Stimulated activated CD8-positive, alpha-beta memory T cell treated with anti-CD3 and anti-CD28 coated beads, Interleukin-4, amount 100 ng/mL, for 1 hour (primary cell): ENCODE data around the gene PPP1R7.
"Not testable (repeated sequence)": the region's sequence is repeated elsewhere in the genome, so short reads cannot be mapped to it uniquely, and the experiment has no call there.

Experiments used
- DNase-seq, 2 donors: peaks; one replicate each; pipeline ENCODE4 v3.0.0-alpha.2; 2020; ENCODE audit warnings: low read depth in 2 of 2, low spot score in 1 of 2

The PPP1R7 gene, protein sequence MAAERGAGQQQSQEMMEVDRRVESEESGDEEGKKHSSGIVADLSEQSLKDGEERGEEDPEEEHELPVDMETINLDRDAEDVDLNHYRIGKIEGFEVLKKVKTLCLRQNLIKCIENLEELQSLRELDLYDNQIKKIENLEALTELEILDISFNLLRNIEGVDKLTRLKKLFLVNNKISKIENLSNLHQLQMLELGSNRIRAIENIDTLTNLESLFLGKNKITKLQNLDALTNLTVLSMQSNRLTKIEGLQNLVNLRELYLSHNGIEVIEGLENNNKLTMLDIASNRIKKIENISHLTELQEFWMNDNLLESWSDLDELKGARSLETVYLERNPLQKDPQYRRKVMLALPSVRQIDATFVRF

DNA sequence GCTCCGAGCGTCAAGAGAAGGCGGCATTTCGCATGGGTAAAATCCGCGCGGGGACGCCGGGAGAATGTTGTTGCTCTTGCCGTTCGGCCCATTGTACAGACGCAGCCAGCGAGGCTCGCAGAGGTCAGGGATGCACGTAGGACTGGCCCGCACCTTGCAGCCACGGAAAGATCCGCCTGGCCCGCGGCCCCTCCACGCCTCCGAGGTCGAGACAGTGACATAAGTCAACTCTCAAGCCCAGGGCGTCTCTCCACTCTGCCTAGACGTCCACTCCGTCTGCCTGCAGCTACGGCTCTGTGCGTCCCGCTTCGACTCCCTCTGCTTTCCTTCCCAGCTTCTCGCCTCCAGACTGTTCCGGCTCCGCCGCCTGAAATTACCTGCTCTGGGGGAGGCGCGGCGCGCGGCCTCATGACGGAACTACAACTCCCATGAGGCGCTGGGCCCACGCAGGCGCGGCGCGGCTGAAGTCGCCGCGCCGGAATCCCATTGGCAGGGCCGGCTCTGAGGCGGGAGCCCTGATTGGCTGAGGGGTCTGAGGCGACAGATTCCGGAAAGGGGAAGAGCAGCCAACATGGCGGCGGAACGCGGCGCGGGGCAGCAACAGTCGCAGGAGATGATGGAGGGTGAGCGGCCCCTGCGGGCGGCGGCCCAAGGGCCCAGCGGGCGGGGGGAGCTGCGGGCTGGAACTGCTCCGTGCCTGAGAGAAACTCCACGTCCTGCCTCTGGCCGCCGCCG is at the start of gene PPP1R7:
Gene PPP1R7 (plus strand): TSS at position 543 of the 735 bp plus-strand sequence. CDS start 29 bp downstream, at position 572.
- peak; percentile 75 to 90 for DNase-seq

DNA sequence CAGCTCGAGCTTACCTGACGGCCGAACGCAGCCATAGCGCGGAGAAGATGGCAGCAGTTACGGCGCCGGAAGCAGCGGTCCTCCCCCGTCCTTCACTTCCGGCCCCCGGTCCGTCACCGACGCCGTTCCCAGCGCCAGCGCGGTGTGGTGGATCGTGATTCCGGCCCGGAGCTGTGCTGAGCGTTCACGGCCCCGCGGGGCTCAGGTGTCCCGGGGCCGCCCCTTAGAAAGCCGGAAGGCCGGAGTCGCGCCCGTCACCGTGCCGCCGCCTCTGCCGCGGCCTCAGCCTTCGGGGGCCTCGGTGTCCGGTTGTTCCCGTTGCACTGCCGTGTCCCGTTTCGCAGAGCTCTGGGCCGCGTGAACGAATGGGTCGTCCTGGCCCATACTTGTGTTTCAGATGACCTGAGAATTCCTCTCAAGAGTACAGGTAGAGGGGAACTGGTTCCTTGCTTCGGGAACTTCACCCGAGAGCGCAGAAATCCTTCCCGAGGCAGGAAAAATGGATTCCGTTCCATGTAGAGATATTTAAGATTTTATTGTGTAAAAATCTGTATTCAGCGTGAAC is 47.9 kb upstream of the PPP1R7 start, which contains the start of gene MTERF4:
Gene MTERF4 (minus strand): TSS at position 49 of the 565 bp plus-strand sequence. CDS start 14 bp downstream, at position 35.
- peak; percentile 69 to 72 for DNase-seq

DNA sequence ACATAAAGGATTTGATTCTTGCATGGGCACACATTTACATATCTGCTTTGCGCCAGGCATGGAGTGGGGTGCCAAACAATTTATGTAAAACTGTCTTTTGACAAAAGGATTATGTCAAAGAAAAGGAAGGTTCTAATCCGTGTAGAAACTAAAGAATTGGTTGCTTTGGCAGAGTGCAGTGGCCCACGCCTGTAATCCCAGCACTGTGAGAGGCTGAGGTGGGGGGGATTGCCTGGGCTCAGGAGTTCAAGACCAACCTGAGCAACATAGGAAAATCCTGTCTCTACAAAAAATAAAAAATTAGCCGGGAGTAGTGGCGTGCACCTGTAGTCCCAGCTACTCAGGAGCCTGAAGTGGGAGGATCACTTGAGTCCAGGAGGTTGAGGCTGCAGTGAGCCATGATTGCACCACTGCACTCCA is 47.1 kb upstream of the PPP1R7 start:
- no peak for DNase-seq

DNA sequence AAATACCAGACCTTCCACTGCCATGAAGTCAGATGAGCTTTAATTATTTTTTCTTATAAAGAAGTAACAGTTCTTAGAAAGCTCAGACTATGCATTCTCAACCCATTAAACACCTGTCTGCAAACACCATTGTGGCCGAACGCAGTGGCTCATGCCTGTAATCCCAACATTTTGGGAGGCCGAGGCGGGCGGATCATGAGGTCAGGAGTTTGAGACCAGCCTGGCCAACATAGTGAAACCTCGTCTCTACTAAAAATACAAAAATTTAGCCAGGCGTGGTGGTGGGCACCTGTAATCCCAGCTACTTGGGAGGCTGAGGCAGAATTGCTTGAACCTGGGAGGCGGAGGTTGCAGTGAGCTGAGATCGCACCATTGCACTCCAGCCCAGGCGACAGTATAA is 45.7 kb upstream of the PPP1R7 start:
- DNase-seq, result not testable (repeated sequence)

DNA sequence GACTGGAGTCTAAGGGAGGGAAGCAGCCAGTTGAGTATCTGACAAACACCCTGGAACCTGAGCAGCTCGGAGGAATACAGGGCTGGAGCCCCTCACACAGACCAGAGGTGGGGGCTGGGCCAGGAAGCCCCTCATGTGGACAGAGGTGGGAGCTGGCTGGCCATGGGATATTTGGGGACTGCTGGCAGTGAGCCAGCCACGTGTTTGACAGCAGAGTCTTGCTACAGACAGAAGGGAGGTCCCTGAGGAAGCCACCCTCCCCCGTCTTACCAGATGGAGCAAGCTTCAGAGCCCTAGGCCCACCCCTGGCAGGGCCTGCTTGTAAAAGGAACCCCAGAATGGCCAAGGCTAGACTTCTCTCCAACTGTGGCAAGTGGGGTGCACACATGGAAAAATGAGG is 44.6 kb upstream of the PPP1R7 start:
- no peak for DNase-seq

DNA sequence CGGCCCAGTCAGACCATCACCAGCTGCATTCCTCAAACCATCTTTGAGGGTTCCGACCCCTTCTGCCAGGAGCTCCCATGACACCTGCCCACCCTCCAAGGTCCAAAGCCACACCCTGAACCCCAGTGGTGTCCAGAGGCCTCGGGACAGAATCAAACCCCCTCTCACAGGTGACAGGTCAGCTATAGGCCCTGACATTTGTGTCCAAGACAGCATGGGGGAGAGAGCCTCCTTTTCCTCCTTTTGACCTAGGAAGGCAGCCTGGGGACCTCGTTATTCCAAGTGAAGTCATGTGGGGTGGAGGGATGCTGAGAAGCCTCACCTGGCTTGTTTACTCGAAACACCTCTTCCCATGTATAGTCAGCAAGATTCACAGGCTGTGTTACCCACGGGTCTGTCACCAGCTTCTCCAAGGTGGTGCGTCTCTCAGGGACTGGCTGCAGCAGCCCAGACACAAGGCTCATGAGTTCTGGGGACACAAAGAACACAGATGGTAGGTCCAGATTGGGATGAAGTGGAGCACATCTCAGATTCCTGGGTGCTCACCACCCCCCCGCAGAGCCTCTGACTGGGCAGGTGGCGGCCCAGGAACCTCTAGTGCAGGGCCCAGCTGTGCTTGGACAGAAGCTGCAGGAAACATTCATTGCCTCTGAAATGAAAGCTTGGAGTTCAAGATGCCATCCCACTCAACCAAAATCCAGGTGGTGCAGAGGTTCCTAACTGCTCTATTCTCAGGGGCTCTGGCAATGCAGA is 43.1 kb upstream of the PPP1R7 start:
- no peak for DNase-seq

DNA sequence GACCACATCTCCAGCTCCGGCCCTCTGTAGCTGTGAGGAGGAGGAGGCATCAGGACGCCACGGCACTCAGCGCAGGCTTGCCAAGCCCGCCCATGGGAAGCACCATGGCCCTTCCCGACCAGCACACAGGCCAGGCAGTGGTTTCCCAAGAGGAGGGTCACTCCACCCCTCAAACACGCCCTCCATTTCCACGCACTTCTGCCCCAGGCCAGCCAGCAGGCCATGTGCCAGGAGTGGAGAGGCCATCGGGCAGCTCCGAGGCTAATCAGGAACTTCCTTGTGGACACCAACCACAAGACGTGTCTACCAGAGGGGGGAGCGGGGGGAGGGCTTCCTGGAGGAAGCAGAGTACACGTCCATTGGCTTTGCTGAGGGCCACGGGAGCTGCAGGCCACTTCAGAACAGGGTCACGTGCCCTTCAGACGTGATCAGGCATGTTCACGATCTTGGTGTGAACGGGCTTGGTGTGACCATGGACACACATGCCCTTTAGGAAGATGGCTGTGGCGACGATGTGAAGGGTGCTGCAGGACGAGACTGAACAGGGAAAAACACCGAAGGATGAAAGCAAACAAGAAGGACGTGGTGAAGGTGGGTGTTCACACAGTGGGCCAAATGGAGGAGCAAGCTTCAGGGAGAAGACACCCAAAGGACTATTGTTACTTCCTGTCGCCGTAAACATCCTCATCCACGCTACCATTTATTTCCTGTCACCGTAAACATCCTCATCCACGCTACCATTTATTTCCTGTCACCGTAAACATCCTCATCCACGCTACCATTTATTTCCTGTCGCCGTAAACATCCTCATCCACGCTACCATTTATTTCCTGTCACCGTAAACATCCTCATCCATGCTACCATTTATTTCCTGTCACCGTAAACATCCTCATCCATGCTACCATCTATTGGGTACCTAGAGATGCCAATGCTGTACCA is 41.7 kb upstream of the PPP1R7 start:
- no peak for DNase-seq

DNA sequence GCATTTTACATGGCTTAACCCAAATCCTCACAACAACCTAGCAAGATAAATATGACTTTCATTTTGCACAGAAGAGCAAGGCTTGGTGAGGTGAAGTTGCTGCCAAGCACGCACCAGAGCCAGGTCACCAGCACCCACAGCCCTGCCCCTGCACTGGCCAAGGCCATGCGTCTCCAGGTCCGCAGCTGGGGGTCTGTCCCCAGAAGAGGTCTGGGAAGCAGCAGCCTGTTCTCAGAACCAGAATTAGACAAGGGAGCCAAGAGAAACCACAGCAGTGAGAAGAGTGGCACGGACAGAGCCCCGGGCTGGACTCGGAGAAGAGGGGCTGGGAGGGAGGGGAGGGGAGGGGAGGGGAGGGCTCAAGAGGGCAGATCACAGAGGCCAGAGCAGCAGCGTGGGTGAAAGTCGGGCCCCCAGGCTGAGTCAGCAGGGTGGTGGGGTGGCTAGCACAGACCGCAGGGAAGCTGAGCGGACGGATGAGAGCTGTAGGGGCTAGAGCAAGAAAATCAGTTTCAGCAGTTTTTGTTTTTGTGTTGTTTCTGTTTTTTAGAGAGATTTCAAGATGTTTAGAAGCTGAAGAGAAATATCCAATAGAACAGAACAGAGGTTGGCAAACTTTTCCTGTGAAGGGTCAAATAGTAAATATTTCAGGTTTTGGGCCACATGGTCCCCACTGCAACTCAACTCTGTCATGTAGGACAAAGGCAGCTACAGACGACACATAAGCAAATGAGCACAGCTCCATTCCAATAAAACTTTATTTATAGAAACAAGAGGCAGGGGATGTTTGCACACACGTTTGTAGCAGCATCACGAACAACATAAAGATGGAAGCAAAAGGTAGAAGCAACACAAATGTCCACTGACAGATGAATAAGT is 40.8 kb upstream of the PPP1R7 start:
- DNase-seq, result no peak

DNA sequence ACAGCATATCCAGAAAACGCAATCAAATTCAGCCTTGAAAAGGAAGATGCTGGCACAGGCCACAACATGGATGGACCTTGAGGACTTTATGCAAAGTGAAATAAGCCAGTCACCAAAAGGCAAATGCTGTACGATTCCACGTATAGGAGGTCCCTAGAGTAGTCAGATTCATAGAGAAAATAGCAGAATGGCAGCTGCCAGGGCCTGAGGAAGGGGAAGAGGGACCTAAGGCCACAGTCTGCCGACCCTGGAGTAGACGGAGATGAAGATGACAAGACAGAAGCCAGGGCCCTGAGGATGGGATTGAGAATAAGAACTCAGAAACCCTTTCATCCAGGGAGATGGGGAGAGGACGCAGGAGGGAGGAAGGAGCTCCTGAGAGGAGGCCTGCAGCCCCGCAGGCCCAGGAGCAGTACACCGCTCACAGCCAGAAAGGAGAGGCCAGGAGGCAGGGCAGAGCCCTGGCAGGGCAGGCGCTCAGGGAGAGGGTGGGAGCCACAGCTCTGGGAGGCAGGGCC is 40.1 kb upstream of the PPP1R7 start:
- DNase-seq, result no peak

DNA sequence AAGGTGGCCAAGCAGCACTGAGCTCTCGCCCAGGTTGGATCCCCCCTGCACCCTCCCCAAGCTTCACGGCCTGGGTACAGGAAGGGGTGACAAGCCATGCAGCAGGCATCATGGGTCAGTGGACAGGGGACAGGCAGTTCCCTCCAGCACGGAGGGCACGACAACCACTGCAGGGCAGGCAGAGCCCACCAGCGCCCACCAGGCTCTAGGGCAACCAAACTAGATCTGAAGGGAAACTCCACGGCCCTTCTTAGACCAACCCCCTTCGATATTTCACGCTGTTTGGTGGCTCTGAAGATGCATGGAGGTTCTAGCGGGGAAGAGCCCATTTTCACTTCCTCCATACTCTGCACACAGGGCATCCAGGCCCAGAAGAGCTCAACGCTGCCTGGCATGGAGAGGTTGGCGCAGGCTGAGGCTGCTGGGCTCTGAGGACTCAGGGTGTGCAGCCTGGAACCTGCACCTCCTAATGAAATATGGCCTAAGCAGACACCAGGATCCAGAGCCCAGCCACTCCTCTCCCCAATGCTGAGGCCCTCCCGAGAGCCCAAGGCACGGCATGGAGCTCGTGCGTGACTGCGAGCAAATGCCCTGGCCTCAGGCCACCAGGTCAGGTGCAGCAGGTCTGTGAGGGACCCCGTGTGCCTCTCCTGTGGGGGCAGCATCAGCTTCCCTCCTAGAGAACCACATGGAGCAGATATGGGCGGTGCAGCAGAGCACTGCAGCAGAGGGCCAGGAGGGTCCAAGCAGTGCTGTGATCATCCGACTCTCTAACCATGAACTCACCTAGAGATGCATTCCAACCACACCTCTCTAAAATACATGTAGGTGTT is 39.4 kb upstream of the PPP1R7 start:
- no peak for DNase-seq

DNA sequence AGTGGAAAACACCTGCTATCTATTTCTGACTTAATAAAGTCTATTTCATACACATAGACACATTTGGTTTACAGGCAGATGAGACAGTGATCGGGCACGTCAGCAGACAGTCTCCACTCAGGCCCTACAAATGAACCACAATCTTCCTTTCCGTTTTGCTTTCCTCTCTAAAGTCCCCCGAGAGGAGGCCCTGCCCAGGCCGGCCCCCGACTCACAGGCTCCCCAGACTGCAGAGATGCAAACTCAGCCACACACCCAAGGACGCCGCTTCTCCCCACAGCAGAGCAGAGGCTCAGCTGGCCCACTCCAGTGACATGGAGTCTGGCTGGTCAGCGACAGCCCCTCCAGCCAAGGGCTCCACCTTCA is 38.8 kb upstream of the PPP1R7 start:
- no peak for DNase-seq

DNA sequence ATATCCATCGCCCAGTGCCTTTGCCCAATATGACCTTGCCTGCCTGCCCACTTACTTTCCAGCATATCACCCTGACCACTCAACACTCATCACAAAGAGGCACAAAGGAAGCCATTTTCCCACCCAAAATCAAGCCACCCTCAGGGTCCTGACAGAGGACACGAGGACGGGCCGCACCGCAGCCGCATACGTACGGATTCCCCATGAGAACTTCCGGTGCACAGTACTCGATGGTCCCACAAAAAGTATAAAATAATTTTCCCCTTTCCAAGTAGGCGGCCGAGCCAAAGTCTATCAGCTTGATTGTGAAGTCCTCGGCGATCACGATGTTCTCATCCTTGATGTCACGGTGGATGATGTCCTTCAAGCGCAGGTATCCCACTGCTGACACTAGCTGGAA is 38.2 kb upstream of the PPP1R7 start:
- DNase-seq, result no peak

DNA sequence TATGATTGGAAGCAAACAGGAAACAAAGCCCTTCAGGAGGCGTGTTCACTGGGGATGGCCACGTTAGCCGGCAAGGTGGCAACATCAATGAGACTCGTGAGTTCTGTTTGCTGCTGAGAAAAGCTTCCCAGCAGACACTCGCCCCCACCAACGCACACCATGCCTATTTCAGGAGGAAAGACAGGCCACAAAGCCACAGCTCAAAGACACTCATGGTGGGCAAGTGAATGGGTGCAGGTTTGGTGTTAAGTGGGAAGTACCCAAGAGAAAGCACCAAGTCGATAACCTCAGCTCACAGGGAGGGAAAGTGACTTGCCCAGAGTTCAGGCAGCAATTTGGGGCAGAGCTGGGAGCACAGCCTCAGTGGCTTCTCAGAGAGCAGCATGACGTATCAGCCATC is 37.7 kb upstream of the PPP1R7 start:
- DNase-seq, result no peak

DNA sequence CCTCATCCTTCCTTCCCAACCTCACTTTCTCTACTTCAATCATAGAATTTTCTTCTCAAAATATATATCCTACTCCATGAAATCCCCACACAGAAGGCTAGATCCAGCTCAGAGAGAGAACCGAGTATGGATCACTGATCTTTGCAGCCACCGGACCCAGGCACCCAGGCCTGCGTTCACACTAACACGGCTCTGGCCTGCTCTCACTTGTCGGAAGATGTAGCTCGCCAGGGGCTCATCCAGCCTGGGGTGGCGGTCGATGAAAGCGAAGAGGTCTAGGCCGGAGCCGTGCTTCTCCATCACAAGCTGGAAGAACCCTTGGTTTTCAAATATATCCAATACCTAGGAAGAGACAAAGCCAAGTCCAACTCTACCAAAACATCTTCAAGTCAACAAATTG is 35.4 kb upstream of the PPP1R7 start:
- no peak for DNase-seq

DNA sequence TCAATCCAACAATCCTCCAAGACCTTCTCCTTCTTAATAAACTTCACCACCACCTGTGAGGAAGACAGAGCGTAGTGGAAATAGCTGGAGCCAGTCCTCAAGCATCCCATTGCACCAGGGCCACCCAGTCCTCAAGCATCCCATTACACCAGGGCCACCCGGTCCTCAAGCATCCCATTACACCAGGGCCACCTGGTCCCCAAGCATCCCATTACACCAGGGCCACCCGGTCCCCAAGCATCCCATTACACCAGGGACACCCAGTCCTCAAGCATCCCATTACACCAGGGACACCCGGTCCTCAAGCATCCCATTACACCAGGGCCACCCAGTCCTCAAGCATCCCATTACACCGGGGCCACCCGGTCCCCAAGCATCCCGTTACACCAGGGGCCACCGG is 34.9 kb upstream of the PPP1R7 start:
- no peak for DNase-seq

DNA sequence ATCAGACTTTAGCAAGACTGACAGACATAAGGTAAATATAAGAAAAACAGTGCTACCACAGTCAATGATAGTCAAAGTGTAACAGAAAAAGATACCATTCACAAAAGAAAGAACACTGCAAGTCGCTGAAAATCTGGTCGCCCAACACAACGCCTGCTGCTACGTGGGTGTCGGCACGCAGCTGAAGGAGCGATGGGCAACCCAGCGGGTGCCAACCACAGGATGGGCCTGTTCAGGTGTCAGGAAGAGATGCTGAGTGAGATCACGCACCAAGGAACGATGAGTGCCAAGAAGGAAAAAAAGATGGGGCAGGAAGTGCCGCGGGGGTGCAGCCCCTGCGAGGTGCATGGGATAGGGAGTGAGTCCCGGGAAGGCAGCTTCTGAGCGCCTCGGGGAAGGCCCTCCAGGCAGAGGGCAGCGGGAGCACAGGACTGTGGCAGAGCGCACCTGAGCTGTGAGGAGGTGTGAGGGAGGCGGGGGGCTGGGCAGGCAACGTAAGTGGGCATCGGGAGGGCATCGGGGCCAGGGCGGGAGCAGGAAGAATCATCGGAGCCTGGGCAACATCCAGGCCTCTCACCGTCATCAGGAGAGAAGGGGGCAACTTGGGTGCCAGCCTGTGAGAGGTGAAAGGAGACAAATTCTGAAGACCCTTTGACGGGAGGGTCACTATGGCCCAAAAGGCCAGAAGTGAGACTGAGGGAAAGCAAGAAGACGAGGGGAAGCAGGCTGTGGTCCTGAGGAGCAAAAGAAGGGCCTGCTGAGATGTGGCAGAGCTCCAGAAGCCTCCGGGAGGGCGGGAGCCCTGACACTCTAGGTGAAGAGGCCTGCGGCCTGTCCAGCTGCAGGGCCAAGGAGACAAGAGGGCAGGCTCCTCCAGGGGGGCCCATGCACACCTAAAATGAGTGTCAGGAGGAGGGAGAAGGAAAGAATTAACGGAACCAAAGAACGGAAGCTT is 33.4 kb upstream of the PPP1R7 start:
- DNase-seq, result no peak
